Right ventricle myocardium superior (tissue), 1 donor: Measurements from ENCODE around the gene TMEM219. TPM values are rescaled to one million over a fixed set of nuclear protein-coding genes. Genes with fewer than 3 reads are reported as not detected.

Experiments used
- ATAC-seq: fragments of 200-7000 bp; cut with Tn5 transposase; one replicate; pipeline ENCODE4 v1.9.1; 2020; ENCODE audit warnings: mild to moderate bottlenecking; ENCODE audit not compliant: poor library complexity
- DNase-seq: peaks from one replicate; pipeline ENCODE4 v3.0.0-alpha.2; 2020
- intact Hi-C: fragments of 100-400 bp; cut with DNase I; formaldehyde crosslinking; loops from one replicate; pipeline ENCODE4 v1.11.2; 2022
- total RNA-seq: library from RNA; stranded (reverse); fragmentation: NEBNext Ultra II Directional; extraction: Animal tissue kit (Norgen Biotek cat#: 25700); gene quantifications from one replicate; pipeline ENCODE4 v1.2.1, GENCODE V29; 2021
- donor health status: DM: no; HTN: yes; CAD: no; lungs with severe emphysema.

Gene TMEM219
- total RNA-seq, 1 donor from 2014 or later, result 70.6 TPM

DNA sequence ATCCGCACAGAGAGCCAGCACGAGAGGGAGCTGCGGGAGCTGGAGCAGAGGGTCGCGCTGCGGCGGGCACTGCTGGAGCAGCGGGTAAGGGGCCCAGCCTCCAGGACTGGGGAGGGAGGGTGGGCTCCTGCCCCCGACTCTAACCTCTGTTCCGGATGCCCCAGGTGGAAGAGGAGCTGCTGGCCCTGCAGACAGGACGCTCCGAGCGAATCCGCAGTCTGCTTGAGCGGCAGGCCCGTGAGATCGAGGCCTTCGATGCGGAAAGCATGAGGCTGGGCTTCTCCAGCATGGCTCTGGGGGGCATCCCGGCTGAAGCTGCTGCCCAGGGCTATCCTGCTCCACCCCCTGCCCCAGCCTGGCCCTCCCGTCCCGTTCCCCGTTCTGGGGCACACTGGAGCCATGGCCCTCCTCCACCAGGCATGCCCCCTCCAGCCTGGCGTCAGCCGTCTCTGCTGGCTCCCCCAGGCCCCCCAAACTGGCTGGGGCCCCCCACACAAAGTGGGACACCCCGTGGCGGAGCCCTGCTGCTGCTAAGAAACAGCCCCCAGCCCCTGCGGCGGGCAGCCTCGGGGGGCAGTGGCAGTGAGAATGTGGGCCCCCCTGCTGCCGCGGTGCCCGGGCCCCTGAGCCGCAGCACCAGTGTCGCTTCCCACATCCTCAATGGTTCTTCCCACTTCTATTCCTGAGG is 29.1 kb downstream of the TMEM219 start:
- intact Hi-C loops, result loop anchor here (10.0 kb wide), 1 partner anchor 176 kb away; the partner anchor contains the start of genes PAGR1 and PRRT2
- ATAC-seq (no peak), DNase-seq (peak; percentile 36)

GRCh38 chr16:29991571-29991904 is 29.7 kb downstream of the TMEM219 start:
- intact Hi-C loops, result loop anchor here (10.0 kb wide), 1 partner anchor 177 kb away; the partner anchor contains the start of genes PAGR1 and PRRT2
- no peak for ATAC-seq
- no peak for DNase-seq

DNA sequence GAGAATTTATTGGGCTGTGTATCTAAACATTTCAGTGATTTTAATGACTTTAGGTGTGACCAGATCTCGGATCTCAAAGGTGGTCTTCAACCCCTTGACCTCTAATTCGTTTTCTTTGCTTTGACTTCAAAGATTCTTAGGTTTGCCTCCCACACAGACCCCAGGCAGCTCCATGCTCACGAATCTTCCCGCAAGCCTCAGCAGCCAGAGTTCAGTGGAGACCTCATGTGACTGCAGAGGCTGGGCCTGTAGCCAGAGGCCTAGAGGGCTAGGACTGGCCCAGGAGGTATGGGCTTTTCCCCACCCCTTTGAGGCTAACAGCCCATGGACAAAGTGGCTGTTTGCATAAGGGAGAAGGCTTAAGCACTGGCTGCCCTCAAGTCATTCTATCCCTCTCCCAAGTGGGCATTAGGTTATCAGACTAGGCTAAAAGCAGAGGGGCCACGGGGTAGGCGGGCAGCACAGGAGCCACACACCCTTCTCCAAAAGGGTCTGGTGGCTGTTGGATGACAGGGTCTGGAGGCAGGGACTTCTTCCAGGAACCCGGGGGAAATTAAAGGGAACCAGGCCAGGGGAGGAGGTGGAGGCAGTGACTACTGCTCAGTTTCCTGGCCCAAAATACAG is 30.6 kb downstream of the TMEM219 start:
- DNase-seq (peak; percentile 38), ATAC-seq (no peak)
- intact Hi-C loops, result loop anchor here (10.0 kb wide), 1 partner anchor 178 kb away; the partner anchor contains the start of genes PAGR1 and PRRT2

DNA sequence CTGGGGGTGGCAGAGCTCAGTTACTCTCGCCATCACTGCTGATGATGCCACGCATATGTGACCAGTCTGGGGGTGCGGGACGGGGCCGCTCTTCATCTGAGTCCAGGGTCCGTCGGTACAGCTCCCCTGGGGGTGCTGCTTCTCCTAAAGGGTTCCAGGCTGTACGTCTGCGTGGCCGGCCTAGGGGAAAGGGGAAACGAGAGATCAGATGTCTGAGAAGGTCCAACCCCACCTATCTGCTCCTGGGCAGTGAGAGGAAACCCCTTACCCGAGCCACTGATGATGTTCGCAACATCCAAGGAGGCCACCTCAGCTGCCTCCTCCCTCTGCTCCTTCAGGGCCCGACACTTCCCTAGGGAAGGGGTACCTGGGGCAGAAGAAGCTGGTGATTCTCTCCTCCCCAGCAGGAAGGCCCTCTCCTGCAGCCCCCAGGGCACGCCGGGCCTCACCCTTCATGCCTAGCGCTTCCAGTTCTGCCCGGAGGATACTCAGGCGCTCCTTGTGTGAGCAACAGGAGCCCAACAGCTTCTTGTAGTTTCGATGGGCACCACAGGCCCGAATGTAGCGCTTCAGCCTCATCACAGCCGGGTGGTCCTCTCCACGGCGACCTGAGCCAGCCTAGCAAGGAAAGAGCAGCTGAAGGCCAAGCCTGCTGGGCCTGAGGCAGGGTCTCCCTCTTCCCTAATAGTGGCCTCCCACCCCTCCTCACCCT is 31.5 kb downstream of the TMEM219 start:
- intact Hi-C loops, result loop anchor here (10.0 kb wide), 1 partner anchor 179 kb away; the partner anchor contains the start of genes PAGR1 and PRRT2
- peak; percentile 36 for DNase-seq
- ATAC-seq, result no peak

- peak; percentile 4 for DNase-seq
- ATAC-seq, result no peak
- intact Hi-C loops, result loop anchor here (10.0 kb wide), 1 partner anchor 179 kb away; the partner anchor contains the start of genes PAGR1 and PRRT2
These were observed 32.2 kb downstream of the TMEM219 start for GRCh38 chr16:29993903-29994599.

DNA sequence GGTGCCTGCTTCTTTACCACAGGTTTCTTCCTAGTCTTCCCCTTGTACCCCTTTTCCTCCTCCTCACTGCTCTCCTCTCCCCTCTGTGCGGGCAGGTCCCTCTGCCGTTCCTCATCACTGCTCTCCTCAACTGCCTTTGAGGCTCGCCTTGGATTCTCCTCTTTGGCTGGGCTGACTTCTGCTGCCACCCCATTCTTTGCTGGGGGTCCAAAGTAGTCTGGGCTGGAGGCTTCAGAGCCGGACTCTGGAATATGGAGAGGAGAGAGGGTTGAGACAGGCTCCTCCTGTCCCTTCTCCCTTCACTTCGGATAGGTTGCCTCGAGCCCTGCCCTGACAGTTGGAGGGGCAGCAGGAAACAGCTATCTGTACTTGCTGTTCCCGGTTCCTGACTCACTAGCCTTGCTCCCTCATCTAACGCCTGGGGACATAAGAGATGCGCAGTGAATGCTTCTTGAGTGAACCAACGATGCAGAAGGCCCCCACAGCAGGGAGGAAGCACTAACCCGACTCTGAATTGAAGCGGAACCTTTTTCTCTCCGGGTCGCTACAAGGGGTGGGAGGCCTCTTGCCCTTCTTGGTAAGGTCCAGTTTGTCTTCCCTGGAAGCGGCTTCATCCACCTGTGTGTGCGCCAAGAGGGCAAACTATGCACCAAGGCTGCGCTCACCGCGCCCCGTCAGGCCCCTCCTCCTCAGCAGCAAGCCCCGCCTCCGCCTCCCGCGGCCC is 32.9 kb downstream of the TMEM219 start:
- intact Hi-C loops, result loop anchor here (10.0 kb wide), 1 partner anchor 180 kb away; the partner anchor contains the start of genes PAGR1 and PRRT2
- peak; percentile 4 for DNase-seq
- ATAC-seq, result peak; percentile 46

GRCh38 chr16:29995324-29995910 is 33.5 kb downstream of the TMEM219 start, which contains the start of gene HIRIP3:
TSS of gene HIRIP3 (minus strand) at chr16:29995617. CDS start at chr16:29995605, 12 bp downstream.
- intact Hi-C loops, result loop anchor here (10.0 kb wide), 1 partner anchor 181 kb away; the partner anchor contains the start of genes PAGR1 and PRRT2
- peak; percentile 90 for ATAC-seq
- peak; percentile 94 for DNase-seq

DNA sequence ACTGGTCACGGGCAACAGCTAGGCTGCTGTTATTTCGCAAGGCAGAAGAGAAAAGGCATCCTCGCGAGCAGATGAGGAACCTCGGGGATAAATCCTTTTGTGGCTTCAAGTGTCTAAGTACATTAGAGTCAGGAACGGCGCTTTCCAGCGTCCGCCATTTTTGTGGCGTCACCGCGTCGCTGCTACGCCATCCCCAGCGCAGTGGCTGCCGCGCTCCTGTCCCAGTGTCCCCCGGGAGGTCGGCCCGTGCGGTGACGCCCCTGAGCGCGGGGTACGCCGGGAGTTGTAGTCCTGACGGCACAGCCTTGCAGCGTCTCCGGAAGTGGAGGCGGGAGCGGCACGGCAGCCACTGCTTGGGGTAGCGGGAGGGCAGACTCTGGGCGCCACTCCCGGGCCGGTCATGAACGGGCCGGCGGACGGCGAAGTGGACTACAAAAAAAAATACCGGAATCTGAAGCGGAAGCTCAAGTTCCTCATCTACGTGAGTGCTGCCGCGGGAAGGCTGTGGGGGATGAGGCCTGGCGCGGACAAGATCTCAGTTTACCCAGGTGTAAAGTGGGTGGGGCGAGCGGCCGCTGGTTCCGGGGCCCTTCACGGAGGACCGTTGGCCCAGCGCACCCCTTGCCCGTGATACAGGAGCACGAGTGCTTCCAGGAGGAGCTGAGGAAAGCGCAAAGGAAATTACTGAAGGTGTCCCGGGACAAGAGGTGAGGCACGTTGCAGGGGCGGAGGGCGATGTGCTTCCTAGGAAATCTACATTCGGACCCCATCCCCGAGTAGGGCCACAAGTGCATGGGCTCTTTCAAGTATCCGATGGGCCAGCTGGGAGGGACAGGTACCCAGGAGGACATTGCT is 34.3 kb downstream of the TMEM219 start, which contains the start of gene INO80E:
Gene INO80E, plus strand, starts transcription at position 331 of the 855 bp plus-strand sequence. Its CDS starts 70 bp downstream, at position 401.
- DNase-seq (peak; percentile 99), ATAC-seq (peak; percentile 99)
- intact Hi-C loops, result loop anchor here (10.0 kb wide), 1 partner anchor 181 kb away; the partner anchor contains the start of genes PAGR1 and PRRT2

DNA sequence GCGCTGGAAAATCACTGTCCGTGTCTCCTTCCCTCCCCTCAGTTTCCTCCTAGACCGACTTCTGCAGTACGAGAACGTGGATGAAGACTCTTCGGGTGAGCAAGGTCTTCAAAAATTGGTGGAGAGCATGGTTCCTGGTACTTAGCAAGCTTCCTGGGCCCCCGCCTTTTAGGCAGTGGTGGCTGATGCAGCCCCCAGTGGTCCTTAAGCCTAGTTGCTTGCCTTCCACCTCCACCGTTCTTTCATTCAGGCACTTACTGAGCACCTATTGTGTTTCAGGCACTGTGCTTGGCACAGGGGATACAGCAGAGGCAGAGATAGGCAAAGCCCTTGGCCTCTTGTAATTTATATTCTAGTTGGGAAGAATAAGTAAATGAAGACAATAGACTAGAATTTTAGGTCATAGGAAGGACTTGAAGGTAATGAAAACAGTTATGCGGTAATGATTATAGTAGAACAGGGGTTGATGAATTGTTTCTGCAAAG is 34.9 kb downstream of the TMEM219 start:
- peak; percentile 20 for DNase-seq
- intact Hi-C loops, result loop anchor here (10.0 kb wide), 1 partner anchor 182 kb away; the partner anchor contains the start of genes PAGR1 and PRRT2
- no peak for ATAC-seq

- ATAC-seq (no peak), DNase-seq (no peak)
- intact Hi-C loops, result loop anchor here (10.0 kb wide), 2 partner anchors 125 to 185 kb away; partner anchors contain the start of genes PAGR1 and PRRT2
These were observed 37.7 kb downstream of the TMEM219 start for GRCh38 chr16:29999605-30000004.

- ATAC-seq, result no peak
- peak; percentile 28 for DNase-seq
- intact Hi-C loops, result loop anchor here (10.0 kb wide), 1 partner anchor 126 kb away; no protein-coding TSS in a partner anchor
These were observed 39.1 kb downstream of the TMEM219 start for GRCh38 chr16:30000735-30001631.

GRCh38 chr16:30002614-30003346 is 40.9 kb downstream of the TMEM219 start:
- ATAC-seq (no peak), DNase-seq (peak; percentile 38)
- intact Hi-C loops, result loop anchor here (10.0 kb wide), 1 partner anchor 128 kb away; no protein-coding TSS in a partner anchor

- DNase-seq (peak; percentile 26), ATAC-seq (no peak)
- intact Hi-C loops, result loop anchor here (10.0 kb wide), 1 partner anchor 129 kb away; no protein-coding TSS in a partner anchor
These were observed 42.0 kb downstream of the TMEM219 start for GRCh38 chr16:30003670-30004423.

DNA sequence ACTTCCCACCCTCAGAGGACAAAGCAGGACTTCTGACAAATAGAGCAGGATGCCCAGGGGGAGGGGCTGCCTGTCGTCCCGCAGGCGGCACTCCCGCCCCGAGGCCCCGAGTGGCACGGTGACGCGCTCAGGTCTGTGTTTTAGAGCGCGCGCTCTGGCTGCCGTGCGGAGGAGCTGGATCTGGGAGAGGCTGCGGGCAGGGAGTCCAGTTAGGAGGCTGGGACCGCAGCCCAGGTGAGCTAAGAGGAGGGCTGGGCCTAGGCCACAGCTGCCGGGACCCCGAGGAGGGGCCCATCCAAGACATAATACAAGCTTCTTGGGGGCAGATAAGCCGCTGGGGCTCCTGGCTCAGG is 42.5 kb downstream of the TMEM219 start:
- intact Hi-C loops, result loop anchor here (10.0 kb wide), 1 partner anchor 130 kb away; no protein-coding TSS in a partner anchor
- peak; percentile 33 for DNase-seq
- ATAC-seq, result no peak
